Testis (tissue), 2 donors: ENCODE measurements around the gene AFF4.

Source experiments
- POLR2A ChIP-seq: fragments of 450-650 bp; IDR thresholded peaks from one replicate; pipeline ENCODE4 v1.6.1; 2017; ENCODE audit warnings: antibody characterized with exemption, mild to moderate bottlenecking, moderate library complexity
- TF ChIP-seq, protein P1 (sequence below), 3 experiments: fragments of 450-650 bp in 2 of 3; fragments of 200-600 bp in 1 of 3; sonication (generic) in 1 of 3; IDR thresholded peaks; one replicate each; pipeline ENCODE4 v1.5.1; 2016 to 2019; ENCODE audit warnings: antibody characterized with exemption in 3 of 3, mild to moderate bottlenecking in 2 of 3, moderate library complexity in 1 of 3

DNA sequence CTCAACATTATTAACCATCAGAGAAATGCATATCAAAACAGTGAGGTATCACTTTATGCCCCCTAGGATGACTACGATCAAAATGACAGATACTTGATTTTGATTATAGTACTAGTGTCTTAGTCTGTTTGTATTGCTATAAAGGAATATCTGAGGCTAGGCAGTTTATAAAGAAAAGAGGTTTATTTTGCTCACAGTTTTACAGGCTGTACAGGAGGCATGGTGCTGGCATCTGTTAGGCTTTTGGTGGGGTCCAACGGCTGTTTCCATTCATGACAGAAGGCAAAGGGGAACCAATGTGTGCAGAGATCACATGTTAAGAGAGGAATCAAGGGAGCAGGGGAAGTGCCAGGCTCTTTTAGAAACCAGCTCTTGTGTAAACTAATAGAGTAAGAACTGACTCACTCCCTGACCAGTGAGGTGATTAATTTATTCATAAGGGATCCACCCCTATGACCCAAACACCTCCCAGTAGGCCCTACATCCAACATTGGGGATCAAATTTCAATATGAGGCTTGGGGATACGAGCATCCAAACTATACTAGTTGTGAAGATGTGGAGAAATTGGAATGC is 16.0 kb upstream of the AFF4 start:
- TF ChIP-seq, protein P1, sequence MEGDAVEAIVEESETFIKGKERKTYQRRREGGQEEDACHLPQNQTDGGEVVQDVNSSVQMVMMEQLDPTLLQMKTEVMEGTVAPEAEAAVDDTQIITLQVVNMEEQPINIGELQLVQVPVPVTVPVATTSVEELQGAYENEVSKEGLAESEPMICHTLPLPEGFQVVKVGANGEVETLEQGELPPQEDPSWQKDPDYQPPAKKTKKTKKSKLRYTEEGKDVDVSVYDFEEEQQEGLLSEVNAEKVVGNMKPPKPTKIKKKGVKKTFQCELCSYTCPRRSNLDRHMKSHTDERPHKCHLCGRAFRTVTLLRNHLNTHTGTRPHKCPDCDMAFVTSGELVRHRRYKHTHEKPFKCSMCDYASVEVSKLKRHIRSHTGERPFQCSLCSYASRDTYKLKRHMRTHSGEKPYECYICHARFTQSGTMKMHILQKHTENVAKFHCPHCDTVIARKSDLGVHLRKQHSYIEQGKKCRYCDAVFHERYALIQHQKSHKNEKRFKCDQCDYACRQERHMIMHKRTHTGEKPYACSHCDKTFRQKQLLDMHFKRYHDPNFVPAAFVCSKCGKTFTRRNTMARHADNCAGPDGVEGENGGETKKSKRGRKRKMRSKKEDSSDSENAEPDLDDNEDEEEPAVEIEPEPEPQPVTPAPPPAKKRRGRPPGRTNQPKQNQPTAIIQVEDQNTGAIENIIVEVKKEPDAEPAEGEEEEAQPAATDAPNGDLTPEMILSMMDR (IDR thresholded peaks at IDR 0.05): no peak
- no peak for TF ChIP-seq POLR2A
